Measurements from ENCODE around the gene SCN8A.

Gene SCN8A

DNA sequence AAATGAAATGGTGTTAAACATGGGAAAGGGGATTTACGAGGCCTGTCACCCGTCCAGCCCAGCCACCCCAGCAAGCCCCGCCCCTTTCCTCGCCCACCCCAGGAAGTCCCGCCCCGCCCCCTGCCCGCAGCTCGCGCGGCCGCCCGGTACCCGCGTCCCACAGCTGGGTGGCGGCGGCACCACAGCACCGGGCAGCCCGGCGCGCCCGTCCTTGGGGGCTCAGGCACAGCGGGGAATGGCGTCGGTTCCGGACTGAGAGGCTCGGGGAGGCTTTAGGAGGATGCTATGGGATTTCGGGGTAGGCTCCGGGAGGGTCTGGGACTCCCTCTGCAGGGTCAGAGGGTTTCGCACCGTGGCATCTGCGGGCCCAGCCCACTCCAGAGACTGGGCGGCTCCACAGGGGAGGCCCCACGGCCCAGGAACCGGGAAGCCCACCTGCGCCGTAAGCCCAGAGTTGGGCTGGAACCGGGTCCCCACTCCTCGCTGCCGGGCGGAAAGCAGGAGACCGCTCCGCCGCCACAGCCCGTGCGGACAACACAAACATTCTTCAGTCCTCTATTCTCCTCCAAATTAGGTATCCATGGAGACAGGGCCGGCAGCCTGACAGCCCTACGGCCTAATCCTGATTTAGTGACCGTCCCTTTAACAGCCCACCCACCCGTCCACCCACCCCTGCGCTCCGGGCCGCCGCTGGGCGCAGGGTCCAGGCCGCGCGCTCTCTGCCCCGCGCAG is 256.0 kb downstream of the SCN8A start:
- no peak for TF ChIP-seq EZH2 (optimal IDR thresholded peaks at IDR 0.05; ENCODE audit: low read depth, low read length)
- TF ChIP-seq EZH2phosphoT487 (IDR thresholded peaks at IDR 0.05; ENCODE audit: low read length) = no peak
- TF ChIP-seq CTCF (IDR thresholded peaks at IDR 0.05; ENCODE audit: low read length) = no peak
- H3K4me2 ChIP-seq (ENCODE audit: low read depth, low read length) = peak overlapping the region; percentile 69

GRCh38 chr12:51847643-51848325 is 256.8 kb downstream of the SCN8A start:
- Histone ChIP-seq H3K4me2 (ENCODE audit: low read depth, low read length) (no peak overlapping the region), H2AFZ (ENCODE audit: low read length) (no peak overlapping the region), H3K79me2 (ENCODE audit: low read length) (no peaks in the 10 kb centered on the region), H4K20me1 (ENCODE audit: insufficient read depth, low read length) (no peaks in the 10 kb centered on the region), H3K9me3 (replicated peaks; ENCODE audit: insufficient read depth, low read length) (no peaks in the 10 kb centered on the region), H3K36me3 (replicated peaks; ENCODE audit: insufficient read depth, low read length) (no peaks in the 10 kb centered on the region), H3K27me3 (replicated peaks; ENCODE audit: insufficient read depth, low read length) (peaks cover 75% of the 10 kb centered on the region), H3K9me2 (replicated peaks; ENCODE audit: insufficient read depth, low read length) (no peaks in the 10 kb centered on the region), H3F3A (ENCODE audit: insufficient read depth, low read length) (no peaks in the 10 kb centered on the region), H3K4me1 (ENCODE audit: low read length) (no peaks in the 10 kb centered on the region), H3K9ac (ENCODE audit: low read length) (no peak overlapping the region), H3K4me3 (ENCODE audit: low read length) (no peak overlapping the region), H3K27ac (ENCODE audit: low read length) (no peak overlapping the region)
- TF ChIP-seq EZH2phosphoT487 (IDR thresholded peaks at IDR 0.05; ENCODE audit: low read length) (no peak), CTCF (IDR thresholded peaks at IDR 0.05; ENCODE audit: low read length) (no peak), EZH2 (optimal IDR thresholded peaks at IDR 0.05; ENCODE audit: low read depth, low read length) (no peak)
- DNase-seq = no peak

More for the DNA sequence above, 256.0 kb downstream of the SCN8A start:
- Histone ChIP-seq H3K27me3 (replicated peaks; ENCODE audit: insufficient read depth, low read length) (peaks cover 78% of the 10 kb centered on the region), H4K20me1 (ENCODE audit: insufficient read depth, low read length) (no peaks in the 10 kb centered on the region), H3K9me2 (replicated peaks; ENCODE audit: insufficient read depth, low read length) (no peaks in the 10 kb centered on the region), H3K9ac (ENCODE audit: low read length) (no peak overlapping the region), H3K36me3 (replicated peaks; ENCODE audit: insufficient read depth, low read length) (no peaks in the 10 kb centered on the region), H3K9me3 (replicated peaks; ENCODE audit: insufficient read depth, low read length) (no peaks in the 10 kb centered on the region), H3F3A (ENCODE audit: insufficient read depth, low read length) (no peaks in the 10 kb centered on the region), H3K4me3 (ENCODE audit: low read length) (peak overlapping the region; percentile 48; the same call in 1 of the 2 replicates), H2AFZ (ENCODE audit: low read length) (peak overlapping the region; percentile 53; the same call in 1 of the 2 replicates), H3K4me1 (ENCODE audit: low read length) (no peaks in the 10 kb centered on the region), H3K27ac (ENCODE audit: low read length) (no peak overlapping the region), H3K79me2 (ENCODE audit: low read length) (no peaks in the 10 kb centered on the region)
- no peak for DNase-seq

GRCh38 chr12:51848326-51848727 is 257.3 kb downstream of the SCN8A start, which contains the start of gene FIGNL2:
TSS of gene FIGNL2 (minus strand) at chr12:51848718. CDS start at chr12:51822413, 26,305 bp downstream.
- Histone ChIP-seq H3K79me2 (ENCODE audit: low read length) (no peaks in the 10 kb centered on the region), H3K27me3 (replicated peaks; ENCODE audit: insufficient read depth, low read length) (peaks cover 76% of the 10 kb centered on the region), H3K9me3 (replicated peaks; ENCODE audit: insufficient read depth, low read length) (no peaks in the 10 kb centered on the region), H3K4me2 (ENCODE audit: low read depth, low read length) (no peak within 1 kb of the TSS), H3K9ac (ENCODE audit: low read length) (no peak within 1 kb of the TSS), H3K27ac (ENCODE audit: low read length) (no peak within 1 kb of the TSS), H3K36me3 (replicated peaks; ENCODE audit: insufficient read depth, low read length) (no peaks in the 10 kb centered on the region), H3F3A (ENCODE audit: insufficient read depth, low read length) (no peaks in the 10 kb centered on the region), H2AFZ (ENCODE audit: low read length) (no peak within 1 kb of the TSS), H3K4me3 (ENCODE audit: low read length) (no peak within 1 kb of the TSS), H4K20me1 (ENCODE audit: insufficient read depth, low read length) (no peaks in the 10 kb centered on the region), H3K4me1 (ENCODE audit: low read length) (no peaks in the 10 kb centered on the region), H3K9me2 (replicated peaks; ENCODE audit: insufficient read depth, low read length) (no peaks in the 10 kb centered on the region)
- no peak for DNase-seq
- TF ChIP-seq CTCF (IDR thresholded peaks at IDR 0.05; ENCODE audit: low read length) (no peak), EZH2phosphoT487 (IDR thresholded peaks at IDR 0.05; ENCODE audit: low read length) (no peak), EZH2 (optimal IDR thresholded peaks at IDR 0.05; ENCODE audit: low read depth, low read length) (no peak)

Data from MM.1S (cell line).